HG02852 (cell line): ENCODE results near the gene CNTNAP5.
"Not testable (repeated sequence)": the region's sequence is repeated elsewhere in the genome, so short reads cannot be mapped to it uniquely, and the experiment has no call there.

Source experiments
- ATAC-seq: cut with Tn5 transposase; IDR thresholded peaks from one replicate; pipeline ENCODE4 v1.9.1; 2021; ENCODE audit warnings: mild to moderate bottlenecking, moderate library complexity; ENCODE audit not compliant: unreplicated experiment

CNTNAP5 gene

GRCh38 chr2:124407836-124408534 lies 382.9 kb downstream of the CNTNAP5 start:
- ATAC-seq = not testable (repeated sequence)

GRCh38 chr2:124424074-124424473 lies 399.0 kb downstream of the CNTNAP5 start:
- no peak for ATAC-seq

- ATAC-seq = no peak
Observed at GRCh38 chr2:124426122-124426521, 401.0 kb downstream of the CNTNAP5 start.

GRCh38 chr2:124426625-124427024 lies 401.5 kb downstream of the CNTNAP5 start:
- ATAC-seq = no peak

- no peak for ATAC-seq
Observed at GRCh38 chr2:124437811-124438210, 412.7 kb downstream of the CNTNAP5 start.

GRCh38 chr2:124450481-124450880 lies 425.4 kb downstream of the CNTNAP5 start:
- no peak for ATAC-seq

GRCh38 chr2:124476291-124476690 lies 451.2 kb downstream of the CNTNAP5 start:
- ATAC-seq = no peak

- no peak for ATAC-seq
Observed at GRCh38 chr2:124478761-124479160, 453.7 kb downstream of the CNTNAP5 start.

- ATAC-seq = no peak
Observed at GRCh38 chr2:124480958-124481357, 455.9 kb downstream of the CNTNAP5 start.

- ATAC-seq = no peak
Observed at GRCh38 chr2:124482044-124482443, 457.0 kb downstream of the CNTNAP5 start.

GRCh38 chr2:124482551-124482950 lies 457.5 kb downstream of the CNTNAP5 start:
- ATAC-seq = no peak

GRCh38 chr2:124485659-124486058 lies 460.6 kb downstream of the CNTNAP5 start:
- ATAC-seq = no peak

GRCh38 chr2:124489686-124490085 lies 464.6 kb downstream of the CNTNAP5 start:
- ATAC-seq = no peak

- no peak for ATAC-seq
Observed at GRCh38 chr2:124501575-124502152, 476.6 kb downstream of the CNTNAP5 start.

GRCh38 chr2:124514236-124514635 lies 489.1 kb downstream of the CNTNAP5 start:
- ATAC-seq = no peak

- no peak for ATAC-seq
Observed at GRCh38 chr2:124520953-124521352, 495.9 kb downstream of the CNTNAP5 start.

GRCh38 chr2:124523096-124523495 lies 498.0 kb downstream of the CNTNAP5 start:
- no peak for ATAC-seq

GRCh38 chr2:124524155-124524915 lies 499.2 kb downstream of the CNTNAP5 start:
- no peak for ATAC-seq

GRCh38 chr2:124526221-124526620 lies 501.1 kb downstream of the CNTNAP5 start:
- no peak for ATAC-seq

- ATAC-seq = no peak
Observed at GRCh38 chr2:124530203-124530602, 505.1 kb downstream of the CNTNAP5 start.

- no peak for ATAC-seq
Observed at GRCh38 chr2:124533226-124533954, 508.3 kb downstream of the CNTNAP5 start.
